Gastrocnemius medialis (tissue), 4 donors: ENCODE data around the gene DMRTA1. TPM values are rescaled to one million over a fixed set of nuclear protein-coding genes. Genes with fewer than 3 reads are reported as not detected.
A peak's percentile ranks its signal among the peaks of the same experiment; 100 is the strongest.

ENCODE experiments used
- ATAC-seq, 2 donors: fragments of 150-250 bp; one replicate each; pipeline ENCODE4 v1.9.1; 2016
- DNase-seq, 2 donors: peaks; one replicate each; pipeline ENCODE4 v3.0.0-alpha.2; 2019
- H3K27ac ChIP-seq, 4 donors: fragments of 200-600 bp; sonication (generic); 1 replicate in 1 of 4; 2 replicates in 3 of 4; pipeline ENCODE4 v1.5.1; 2016 to 2018; ENCODE audit warnings: mild to moderate bottlenecking in 2 of 4, moderate library complexity in 1 of 4
- H3K27me3 ChIP-seq, 3 donors: fragments of 200-600 bp; sonication (generic) in 2 of 3; 1 replicate in 1 of 3; 2 replicates in 2 of 3; pipeline versions ENCODE4 v1.5.1 to v1.6.0; 2016 to 2019; ENCODE audit warnings: mild to moderate bottlenecking in 1 of 3, moderate library complexity in 1 of 3
- H3K36me3 ChIP-seq, 2 donors: fragments of 200-600 bp; sonication (generic) in 1 of 2; one replicate each; pipeline ENCODE4 v1.5.1; 2017 to 2018
- H3K4me1 ChIP-seq, 2 donors: fragments of 200-600 bp; sonication (generic) in 1 of 2; one replicate each; pipeline ENCODE4 v1.5.1; 2016 to 2017; ENCODE audit warnings: mild to moderate bottlenecking in 2 of 2
- H3K4me3 ChIP-seq, 4 donors: fragments of 200-600 bp; sonication (generic) in 3 of 4; 1 replicate in 1 of 4; 2 replicates in 3 of 4; pipeline ENCODE4 v1.5.1; 2016 to 2019; ENCODE audit warnings: mild to moderate bottlenecking in 2 of 4
- H3K9me3 ChIP-seq, 3 donors: fragments of 200-600 bp; sonication (generic) in 2 of 3; 1 replicate in 1 of 3; 2 replicates in 2 of 3; pipeline ENCODE4 v1.5.1; 2016 to 2019
- POLR2A ChIP-seq, 2 donors: fragments of 450-650 bp; IDR thresholded peaks; one replicate each; pipeline ENCODE4 v1.6.1; 2017; ENCODE audit warnings: antibody characterized with exemption in 2 of 2, mild to moderate bottlenecking in 2 of 2, moderate library complexity in 2 of 2
- in situ Hi-C, 4 donors: fragments of 200-750 bp; cut with MboI; loops; one replicate each; pipeline versions ENCODE4 v1.15.0 to v1.8.0; 2017; ENCODE audit warnings: low sequenced_read_pairs in 4 of 4
- intact Hi-C: fragments of 100-400 bp; cut with DNase I; formaldehyde crosslinking; loops from one replicate; pipeline ENCODE4 v1.15.1; 2023; ENCODE audit warnings: low total_unique reads
- total RNA-seq, 4 donors: library from RNA; depleted of rRNA; stranded (reverse); fragments of >200 nt; gene quantifications; one replicate each; pipeline versions ENCODE4 v1.1.0 to v1.2.3, GENCODE V29; 2016
- TF ChIP-seq, protein P1 (sequence below), 5 experiments: fragments of 450-650 bp in 3 of 5; fragments of 200-600 bp in 2 of 5; sonication (generic) in 2 of 5; IDR thresholded peaks in 4 of 5; conservative IDR thresholded peaks in 1 of 5; 1 replicate in 4 of 5; 2 replicates in 1 of 5; pipeline ENCODE4 v1.5.1; 2016 to 2019; ENCODE audit warnings: antibody characterized with exemption in 5 of 5, mild to moderate bottlenecking in 3 of 5, moderate library complexity in 3 of 5

The DMRTA1 gene
- total RNA-seq, 4 donors from 2014 or later, result 0.59 to 1.3 (median 0.71) TPM

DNA sequence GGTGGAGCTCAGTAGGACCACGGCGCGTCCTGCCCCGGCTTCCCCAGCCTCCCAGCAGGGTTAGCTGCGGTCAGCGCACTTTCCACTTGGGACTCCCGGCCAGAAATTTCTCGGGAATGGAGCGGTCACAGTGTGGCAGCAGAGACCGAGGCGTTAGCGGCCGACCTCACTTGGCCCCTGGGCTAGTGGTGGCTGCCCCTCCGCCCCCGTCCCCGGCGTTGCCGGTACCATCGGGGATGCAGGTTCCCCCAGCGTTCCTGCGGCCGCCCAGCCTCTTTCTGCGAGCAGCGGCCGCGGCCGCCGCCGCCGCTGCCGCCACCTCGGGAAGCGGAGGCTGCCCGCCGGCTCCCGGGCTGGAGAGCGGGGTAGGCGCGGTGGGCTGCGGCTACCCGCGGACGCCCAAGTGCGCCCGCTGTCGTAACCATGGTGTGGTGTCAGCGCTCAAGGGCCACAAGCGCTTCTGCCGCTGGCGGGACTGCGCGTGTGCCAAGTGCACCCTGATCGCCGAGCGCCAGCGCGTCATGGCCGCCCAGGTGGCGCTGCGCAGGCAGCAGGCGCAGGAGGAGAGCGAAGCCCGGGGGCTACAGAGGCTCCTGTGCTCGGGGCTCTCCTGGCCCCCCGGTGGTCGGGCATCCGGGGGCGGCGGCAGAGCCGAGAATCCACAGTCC is 460 bp downstream of the DMRTA1 start:
- H3K4me3 ChIP-seq, result peak overlapping the region; percentile 70 to 89 (median 78)
- peaks cover 11 to 14% of the 10 kb centered on the region in 2 donors for H3K4me1 ChIP-seq
- in situ Hi-C loops, result loop anchor here in 2 of 4 donors (10.0 kb wide), 2 partner anchors 142 to 632 kb away; no protein-coding TSS in a partner anchor
- intact Hi-C loops, result loop anchor here (2.0 kb wide), 1 partner anchor 202 kb away; no protein-coding TSS in a partner anchor
- DNase-seq, result peak; percentile 30 to 53
- no peaks in the 10 kb centered on the region for H3K36me3 ChIP-seq
- H3K27ac ChIP-seq, result peak overlapping the region; percentile 75 to 87 (median 83)
- H3K27me3 ChIP-seq, result no peaks in the 10 kb centered on the region
- TF ChIP-seq POLR2A (IDR thresholded peaks at IDR 0.05), result no peak
- TF ChIP-seq, protein P1, sequence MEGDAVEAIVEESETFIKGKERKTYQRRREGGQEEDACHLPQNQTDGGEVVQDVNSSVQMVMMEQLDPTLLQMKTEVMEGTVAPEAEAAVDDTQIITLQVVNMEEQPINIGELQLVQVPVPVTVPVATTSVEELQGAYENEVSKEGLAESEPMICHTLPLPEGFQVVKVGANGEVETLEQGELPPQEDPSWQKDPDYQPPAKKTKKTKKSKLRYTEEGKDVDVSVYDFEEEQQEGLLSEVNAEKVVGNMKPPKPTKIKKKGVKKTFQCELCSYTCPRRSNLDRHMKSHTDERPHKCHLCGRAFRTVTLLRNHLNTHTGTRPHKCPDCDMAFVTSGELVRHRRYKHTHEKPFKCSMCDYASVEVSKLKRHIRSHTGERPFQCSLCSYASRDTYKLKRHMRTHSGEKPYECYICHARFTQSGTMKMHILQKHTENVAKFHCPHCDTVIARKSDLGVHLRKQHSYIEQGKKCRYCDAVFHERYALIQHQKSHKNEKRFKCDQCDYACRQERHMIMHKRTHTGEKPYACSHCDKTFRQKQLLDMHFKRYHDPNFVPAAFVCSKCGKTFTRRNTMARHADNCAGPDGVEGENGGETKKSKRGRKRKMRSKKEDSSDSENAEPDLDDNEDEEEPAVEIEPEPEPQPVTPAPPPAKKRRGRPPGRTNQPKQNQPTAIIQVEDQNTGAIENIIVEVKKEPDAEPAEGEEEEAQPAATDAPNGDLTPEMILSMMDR (IDR thresholded peaks at IDR 0.05 in 4 of 5, conservative IDR thresholded peaks at IDR 0.05 in 1 of 5), result peak in 2 of 5 experiments; percentile 21 to 24
- ATAC-seq, result peak; percentile 84 to 87
- H3K9me3 ChIP-seq, result no peaks in the 10 kb centered on the region

DNA sequence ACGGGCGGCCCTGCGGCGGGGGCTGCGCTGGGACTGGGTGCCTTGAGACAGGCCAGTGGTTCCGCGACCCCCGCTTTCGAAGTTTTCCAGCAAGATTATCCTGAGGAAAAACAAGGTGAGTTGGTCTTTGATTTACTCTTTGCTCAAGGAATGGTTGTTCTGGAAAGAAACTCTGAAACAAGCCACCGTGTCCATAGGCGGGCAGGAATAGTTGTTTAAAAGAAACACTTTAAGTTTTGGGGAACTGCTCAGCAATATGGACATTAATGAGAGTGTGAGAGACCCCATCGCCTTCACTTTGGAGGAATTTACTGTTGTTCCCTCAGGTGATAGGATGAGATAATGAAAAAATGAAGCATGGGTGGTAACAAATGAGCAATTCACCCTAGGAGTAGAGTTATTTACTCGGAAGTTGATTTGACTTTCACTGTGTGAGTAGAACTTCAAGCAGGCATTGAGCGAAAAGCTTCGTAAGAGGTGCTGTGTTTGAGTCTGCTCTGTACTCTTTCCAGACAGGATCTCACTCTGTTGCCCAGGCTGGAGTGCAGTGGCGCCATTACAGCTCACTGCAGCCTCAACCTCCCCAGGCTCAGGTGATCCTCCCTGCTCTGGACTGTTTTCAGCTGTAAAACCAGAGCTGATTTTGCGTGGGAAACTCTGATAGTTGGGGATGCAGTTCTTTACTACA is 1.1 kb downstream of the DMRTA1 start:
- no peaks in the 10 kb centered on the region for H3K36me3 ChIP-seq
- in situ Hi-C loops (loop anchor here in 2 of 4 donors (10.0 kb wide), 2 partner anchors 143 to 633 kb away; no protein-coding TSS in a partner anchor), intact Hi-C loops (loop anchor here (2.0 kb wide), 1 partner anchor 203 kb away; no protein-coding TSS in a partner anchor)
- H3K27me3 ChIP-seq, result no peaks in the 10 kb centered on the region
- ATAC-seq (peak in 1 of 2 donors; percentile 27), DNase-seq (no peak)
- H3K27ac ChIP-seq, result peak overlapping the region; percentile 75 to 87 (median 83)
- H3K4me1 ChIP-seq, result peaks cover 14% of the 10 kb centered on the region in 2 donors
- no peak for TF ChIP-seq POLR2A (IDR thresholded peaks at IDR 0.05)
- TF ChIP-seq, protein P1 (IDR thresholded peaks at IDR 0.05 in 4 of 5, conservative IDR thresholded peaks at IDR 0.05 in 1 of 5), result no peak
- no peaks in the 10 kb centered on the region for H3K9me3 ChIP-seq
- H3K4me3 ChIP-seq, result peak overlapping the region; percentile 70 to 89 (median 78)

DNA sequence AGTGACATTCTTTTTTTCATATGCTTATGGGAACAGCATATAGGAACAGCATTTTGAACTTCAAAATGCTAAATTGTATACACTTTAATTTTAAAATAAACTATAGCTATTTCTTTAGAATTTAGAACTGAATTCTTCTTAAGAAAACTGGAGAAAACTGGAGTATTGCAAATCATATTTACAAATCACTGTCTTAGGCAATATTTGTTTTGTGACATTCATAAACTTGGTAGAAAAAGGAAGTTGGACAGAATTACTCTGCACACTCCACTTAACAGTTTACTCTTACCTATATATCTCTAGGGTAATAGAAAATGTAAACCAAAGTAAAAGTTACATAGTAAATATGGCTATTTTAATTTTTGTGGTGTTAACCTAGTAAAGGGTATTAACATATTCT is 3.1 kb downstream of the DMRTA1 start:
- no peaks in the 10 kb centered on the region for H3K27me3 ChIP-seq
- H3K27ac ChIP-seq, result no peak overlapping the region
- DNase-seq, result no peak
- intact Hi-C loops (no loop called here), in situ Hi-C loops (loop anchor here (5.0 to 10.0 kb wide), 3 partner anchors 145 to 642 kb away; no protein-coding TSS in a partner anchor)
- no peak for ATAC-seq
- H3K9me3 ChIP-seq, result no peaks in the 10 kb centered on the region
- no peak overlapping the region for H3K4me3 ChIP-seq
- TF ChIP-seq, protein P1 (IDR thresholded peaks at IDR 0.05 in 4 of 5, conservative IDR thresholded peaks at IDR 0.05 in 1 of 5), result no peak
- TF ChIP-seq POLR2A (IDR thresholded peaks at IDR 0.05), result no peak
- peaks cover 14% of the 10 kb centered on the region in 2 donors for H3K4me1 ChIP-seq
- no peaks in the 10 kb centered on the region for H3K36me3 ChIP-seq

DNA sequence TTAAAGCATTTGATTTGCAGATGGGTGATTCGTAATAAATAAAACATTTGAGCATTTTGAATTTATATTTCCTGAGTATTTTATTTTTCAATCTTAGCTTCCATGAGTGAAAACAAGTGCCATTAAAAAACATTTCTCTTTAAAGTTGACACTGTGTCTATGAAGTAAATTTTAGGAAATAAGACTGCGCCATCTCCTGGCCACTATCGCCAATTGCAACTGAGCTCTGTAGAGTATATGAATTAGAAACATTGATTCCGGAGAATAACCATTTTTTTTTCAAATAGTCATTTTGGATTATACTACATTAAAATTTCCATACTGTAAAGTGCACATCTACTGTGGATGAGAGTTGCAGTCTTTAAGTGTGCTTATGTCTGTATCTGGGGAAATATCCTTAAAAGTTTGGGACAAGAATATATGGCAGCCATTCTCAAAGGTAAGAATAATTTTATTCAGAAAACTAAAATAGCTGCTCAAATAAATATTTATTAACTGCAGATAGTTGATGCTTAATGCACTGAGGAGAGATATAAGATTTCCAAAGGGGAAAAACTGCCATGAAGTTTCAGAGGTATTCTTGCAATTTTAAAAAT is 5.9 kb downstream of the DMRTA1 start:
- H3K27me3 ChIP-seq, result no peaks in the 10 kb centered on the region
- peaks cover 12 to 14% of the 10 kb centered on the region in 2 donors for H3K4me1 ChIP-seq
- intact Hi-C loops, result loop anchor here (1.0 kb wide), 2 partner anchors 145 to 639 kb away; no protein-coding TSS in a partner anchor
- no peaks in the 10 kb centered on the region for H3K36me3 ChIP-seq
- no peak overlapping the region for H3K4me3 ChIP-seq
- H3K9me3 ChIP-seq, result no peaks in the 10 kb centered on the region
- no peak overlapping the region for H3K27ac ChIP-seq
- TF ChIP-seq POLR2A (IDR thresholded peaks at IDR 0.05), result no peak
- TF ChIP-seq, protein P1 (IDR thresholded peaks at IDR 0.05 in 4 of 5, conservative IDR thresholded peaks at IDR 0.05 in 1 of 5), result peak; percentile 59 to 81 (median 72)
- in situ Hi-C loops, result loop anchor here (5.0 to 10.0 kb wide), 3 partner anchors 148 to 645 kb away; no protein-coding TSS in a partner anchor
- DNase-seq (peak in 1 of 2 donors; percentile 20), ATAC-seq (peak; percentile 46 to 60)
